WTC11 (cell line): ENCODE measurements around the gene NCBP2. TPM values are rescaled to one million over a fixed set of nuclear protein-coding genes. Genes with fewer than 3 reads are reported as not detected.

Source experiments
- ATAC-seq: fragments of 200-7000 bp; cut with Tn5 transposase; 2 replicates; pipeline ENCODE4 v1.10.0; 2021; ENCODE audit warnings: mild to moderate bottlenecking, moderate library complexity
- CTCF ChIA-PET: fragments of 300-600 bp; sonication (Branson Sonifier 250); formaldehyde crosslinking; loops from one replicate; lab custom pipeline; 2021; ENCODE audit warnings: antibody characterized with exemption; lab: Charles Lee
- POLR2A ChIA-PET: fragments of 350-600 bp; sonication (Branson Sonifier 250); formaldehyde crosslinking; loops from one replicate; lab custom pipeline; 2021; ENCODE audit warnings: antibody characterized with exemption; lab: Charles Lee
- DNase-seq: peaks from one replicate; pipeline ENCODE4 v3.0.0; 2021; ENCODE audit warnings: low spot score
- H3K27ac Mint-ChIP-seq: 2 replicates; pipeline ENCODE4 v1.8.0; 2021; ENCODE audit warnings: mixed read lengths
- H3K27me3 Mint-ChIP-seq: 2 replicates; pipeline ENCODE4 v1.8.0; 2021; ENCODE audit warnings: low read depth, mild to moderate bottlenecking, moderate library complexity, mixed read lengths
- H3K36me3 Mint-ChIP-seq: 2 replicates; pipeline ENCODE4 v1.8.0; 2021; ENCODE audit warnings: mixed read lengths
- H3K4me1 Mint-ChIP-seq: 2 replicates; pipeline ENCODE4 v1.8.0; 2022; ENCODE audit warnings: mixed read lengths
- H3K4me3 Mint-ChIP-seq: 2 replicates; pipeline ENCODE4 v1.8.0; 2021; ENCODE audit warnings: mild to moderate bottlenecking, moderate library complexity, mixed read lengths
- H3K9me3 Mint-ChIP-seq: 2 replicates; pipeline ENCODE4 v1.8.0; 2021; ENCODE audit warnings: mixed read lengths
- ATF6 ChIP-seq: sonication (generic); formaldehyde crosslinking; IDR thresholded peaks from 2 replicates; pipeline ENCODE4 v1.8.1; 2023; ENCODE audit warnings: mild to moderate bottlenecking, missing genetic modification reagents
- CBFB ChIP-seq: sonication (generic); formaldehyde crosslinking; IDR thresholded peaks from 2 replicates; pipeline ENCODE4 v1.8.1; 2022; ENCODE audit warnings: mild to moderate bottlenecking, low read depth, missing genetic modification reagents
- CREB1 ChIP-seq: sonication (generic); formaldehyde crosslinking; IDR thresholded peaks from 2 replicates; pipeline ENCODE4 v1.8.0; 2023; ENCODE audit warnings: mild to moderate bottlenecking, missing genetic modification reagents
- CREM ChIP-seq: sonication (generic); formaldehyde crosslinking; IDR thresholded peaks from 2 replicates; pipeline ENCODE4 v1.8.1; 2022; ENCODE audit warnings: mild to moderate bottlenecking, missing genetic modification reagents, moderate library complexity
- FOXK1 ChIP-seq: sonication (generic); formaldehyde crosslinking; IDR thresholded peaks from 2 replicates; pipeline ENCODE4 v1.8.0; 2022; ENCODE audit warnings: mild to moderate bottlenecking, moderate library complexity, missing genetic modification reagents
- GTF2I ChIP-seq: fragments of 250-450 bp; sonication (Bioruptor Pico); conservative IDR thresholded peaks from 2 replicates; pipeline ENCODE4 v1.4.0; 2021; ENCODE audit warnings: mild to moderate bottlenecking
- KAT7 ChIP-seq: sonication (generic); formaldehyde crosslinking; IDR thresholded peaks from 2 replicates; pipeline ENCODE4 v1.8.1; 2023; ENCODE audit warnings: missing genetic modification reagents, mild to moderate bottlenecking, borderline replicate concordance
- NR2C2 ChIP-seq: sonication (generic); formaldehyde crosslinking; IDR thresholded peaks from 2 replicates; pipeline ENCODE4 v1.8.0; 2022; ENCODE audit warnings: mild to moderate bottlenecking, missing genetic modification reagents
- PRRX2 ChIP-seq: fragments of 250-450 bp; sonication (Bioruptor Pico); IDR thresholded peaks from 2 replicates; pipeline ENCODE4 v1.8.0; 2021; ENCODE audit warnings: mild to moderate bottlenecking
- SOX15 ChIP-seq: fragments of 250-450 bp; sonication (Bioruptor Pico); IDR thresholded peaks from 2 replicates; pipeline ENCODE4 v1.9.0; 2021; ENCODE audit warnings: mild to moderate bottlenecking
- TEAD1 ChIP-seq: sonication (generic); formaldehyde crosslinking; IDR thresholded peaks from 2 replicates; pipeline ENCODE4 v1.8.0; 2022; ENCODE audit warnings: mild to moderate bottlenecking, missing genetic modification reagents
- TP53 ChIP-seq: sonication (generic); formaldehyde crosslinking; IDR thresholded peaks from 2 replicates; pipeline ENCODE4 v1.8.1; 2023; ENCODE audit warnings: mild to moderate bottlenecking, missing genetic modification reagents
- ZNF219 ChIP-seq: sonication (generic); formaldehyde crosslinking; IDR thresholded peaks from 2 replicates; pipeline ENCODE4 v1.8.0; 2023; ENCODE audit warnings: missing genetic modification reagents, mild to moderate bottlenecking, borderline replicate concordance
- ZNF281 ChIP-seq: sonication (generic); formaldehyde crosslinking; IDR thresholded peaks from 2 replicates; pipeline ENCODE4 v1.8.0; 2023; ENCODE audit warnings: mild to moderate bottlenecking, missing genetic modification reagents
- total RNA-seq: library from RNA; stranded (reverse); gene quantifications from 3 replicates; pipeline ENCODE4 v1.2.3, GENCODE V29; 2021
- TF ChIP-seq, protein P1 (sequence below): fragments of 250-450 bp; sonication (Bioruptor Pico); IDR thresholded peaks from 2 replicates; pipeline ENCODE4 v1.8.0; 2021; ENCODE audit warnings: mild to moderate bottlenecking
- TF ChIP-seq, protein P2 (sequence below): sonication (generic); formaldehyde crosslinking; IDR thresholded peaks from 2 replicates; pipeline ENCODE4 v1.8.0; 2022; ENCODE audit warnings: mild to moderate bottlenecking, missing genetic modification reagents
- TF ChIP-seq, protein P3 (sequence below): fragments of 200-600 bp; IDR thresholded peaks from 2 replicates; pipeline ENCODE4 v1.8.0; 2022; ENCODE audit warnings: antibody characterized with exemption
- TF ChIP-seq, protein P4 (sequence below): sonication (generic); formaldehyde crosslinking; IDR thresholded peaks from 2 replicates; pipeline ENCODE4 v1.8.1; 2023; ENCODE audit warnings: mild to moderate bottlenecking, missing genetic modification reagents, moderate library complexity
- TF ChIP-seq, protein P5 (sequence below): sonication (generic); formaldehyde crosslinking; IDR thresholded peaks from 2 replicates; pipeline ENCODE4 v1.8.1; 2022; ENCODE audit warnings: mild to moderate bottlenecking, moderate library complexity, missing genetic modification reagents
- TF ChIP-seq, protein P6 (sequence below): fragments of 250-450 bp; sonication (Bioruptor Pico); conservative IDR thresholded peaks from 2 replicates; pipeline ENCODE4 v1.9.0; 2021; ENCODE audit warnings: mild to moderate bottlenecking
- TF ChIP-seq, protein P7 (sequence below): fragments of 250-450 bp; sonication (Bioruptor Pico); IDR thresholded peaks from 2 replicates; pipeline ENCODE4 v2.1.2; 2022; ENCODE audit warnings: mild to moderate bottlenecking, moderate library complexity
- TF ChIP-seq, protein P8 (sequence below): fragments of 250-450 bp; sonication (Bioruptor Pico); IDR thresholded peaks from 2 replicates; pipeline ENCODE4 v1.9.0; 2021; ENCODE audit warnings: mild to moderate bottlenecking

Gene NCBP2
- total RNA-seq, 1 experiment from 2014 or later, result 96.9 TPM

DNA sequence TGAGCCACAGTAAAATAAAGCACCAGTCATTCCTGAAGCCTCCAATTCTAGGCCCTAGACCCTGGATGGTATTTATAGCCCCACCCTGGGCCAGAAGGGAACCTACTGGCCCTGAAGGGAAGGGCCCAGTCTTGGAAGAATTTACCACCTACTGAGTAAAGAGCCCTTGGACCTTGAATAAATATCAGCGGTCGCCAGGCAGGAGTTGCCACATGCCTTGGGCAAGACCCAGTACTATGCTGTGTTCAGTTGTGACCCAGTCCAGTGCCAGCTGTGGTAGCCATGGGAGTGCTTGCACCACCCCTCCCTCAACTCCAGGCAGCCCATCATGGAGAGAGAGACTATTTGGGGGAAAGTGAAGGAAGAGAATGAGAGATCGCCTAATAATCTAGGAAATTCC is 27.0 kb downstream of the NCBP2 start:
- CTCF ChIA-PET, result interaction anchor here (0.9 kb wide), 1 partner anchor 47 kb away, joined by 3 read pairs; the partner anchor contains the start of gene SENP5

DNA sequence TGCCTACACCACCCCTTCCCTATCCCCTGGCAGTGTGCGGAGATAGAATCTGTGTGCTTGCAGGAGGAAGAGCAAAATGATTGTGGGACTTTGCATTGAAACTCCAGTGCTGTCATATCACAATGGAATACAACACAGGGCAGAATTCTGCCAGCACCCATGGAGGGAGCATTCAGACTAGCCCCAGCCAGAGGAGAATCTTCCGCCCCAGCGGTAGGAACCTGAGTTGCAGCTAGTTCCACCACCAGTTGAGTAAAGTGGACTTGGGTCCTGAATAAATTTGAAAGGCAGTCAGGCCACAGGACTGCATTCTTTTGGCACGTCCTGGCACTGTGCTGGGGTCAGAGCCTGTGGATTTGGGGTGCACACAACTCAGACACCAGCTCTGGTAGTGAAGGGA is 27.5 kb downstream of the NCBP2 start:
- DNase-seq (peak; percentile 28), ATAC-seq (peak; percentile 88)
- H3K4me3 Mint-ChIP-seq, result no peak overlapping the region
- ChIA-PET CTCF (interaction anchor here (0.9 kb wide), 1 partner anchor 46 kb away, joined by 3 read pairs; the partner anchor contains the start of gene SENP5), POLR2A (no interaction called here)
- H3K9me3 Mint-ChIP-seq, result peaks cover 9% of the 10 kb centered on the region
- H3K27me3 Mint-ChIP-seq, result no peaks in the 10 kb centered on the region
- peaks cover 24% of the 10 kb centered on the region for H3K36me3 Mint-ChIP-seq
- no peak overlapping the region for H3K27ac Mint-ChIP-seq
- H3K4me1 Mint-ChIP-seq, result no peaks in the 10 kb centered on the region
- TF ChIP-seq, protein P1, sequence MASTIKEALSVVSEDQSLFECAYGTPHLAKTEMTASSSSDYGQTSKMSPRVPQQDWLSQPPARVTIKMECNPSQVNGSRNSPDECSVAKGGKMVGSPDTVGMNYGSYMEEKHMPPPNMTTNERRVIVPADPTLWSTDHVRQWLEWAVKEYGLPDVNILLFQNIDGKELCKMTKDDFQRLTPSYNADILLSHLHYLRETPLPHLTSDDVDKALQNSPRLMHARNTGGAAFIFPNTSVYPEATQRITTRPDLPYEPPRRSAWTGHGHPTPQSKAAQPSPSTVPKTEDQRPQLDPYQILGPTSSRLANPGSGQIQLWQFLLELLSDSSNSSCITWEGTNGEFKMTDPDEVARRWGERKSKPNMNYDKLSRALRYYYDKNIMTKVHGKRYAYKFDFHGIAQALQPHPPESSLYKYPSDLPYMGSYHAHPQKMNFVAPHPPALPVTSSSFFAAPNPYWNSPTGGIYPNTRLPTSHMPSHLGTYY (CRISPR knock-in tag), result no peak
- TF ChIP-seq, protein P2, sequence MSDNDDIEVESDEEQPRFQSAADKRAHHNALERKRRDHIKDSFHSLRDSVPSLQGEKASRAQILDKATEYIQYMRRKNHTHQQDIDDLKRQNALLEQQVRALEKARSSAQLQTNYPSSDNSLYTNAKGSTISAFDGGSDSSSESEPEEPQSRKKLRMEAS (CRISPR knock-in tag), result no peak
- TF ChIP-seq, protein P3, sequence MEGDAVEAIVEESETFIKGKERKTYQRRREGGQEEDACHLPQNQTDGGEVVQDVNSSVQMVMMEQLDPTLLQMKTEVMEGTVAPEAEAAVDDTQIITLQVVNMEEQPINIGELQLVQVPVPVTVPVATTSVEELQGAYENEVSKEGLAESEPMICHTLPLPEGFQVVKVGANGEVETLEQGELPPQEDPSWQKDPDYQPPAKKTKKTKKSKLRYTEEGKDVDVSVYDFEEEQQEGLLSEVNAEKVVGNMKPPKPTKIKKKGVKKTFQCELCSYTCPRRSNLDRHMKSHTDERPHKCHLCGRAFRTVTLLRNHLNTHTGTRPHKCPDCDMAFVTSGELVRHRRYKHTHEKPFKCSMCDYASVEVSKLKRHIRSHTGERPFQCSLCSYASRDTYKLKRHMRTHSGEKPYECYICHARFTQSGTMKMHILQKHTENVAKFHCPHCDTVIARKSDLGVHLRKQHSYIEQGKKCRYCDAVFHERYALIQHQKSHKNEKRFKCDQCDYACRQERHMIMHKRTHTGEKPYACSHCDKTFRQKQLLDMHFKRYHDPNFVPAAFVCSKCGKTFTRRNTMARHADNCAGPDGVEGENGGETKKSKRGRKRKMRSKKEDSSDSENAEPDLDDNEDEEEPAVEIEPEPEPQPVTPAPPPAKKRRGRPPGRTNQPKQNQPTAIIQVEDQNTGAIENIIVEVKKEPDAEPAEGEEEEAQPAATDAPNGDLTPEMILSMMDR, result no peak
- TF ChIP-seq FOXK1 (CRISPR knock-in tag) (no peak), GTF2I (CRISPR knock-in tag) (no peak), KAT7 (no peak), ATF6 (CRISPR knock-in tag) (no peak), ZNF281 (no peak), ZNF219 (CRISPR knock-in tag) (no peak), NR2C2 (CRISPR knock-in tag) (no peak), CREB1 (CRISPR knock-in tag) (no peak), CREM (CRISPR knock-in tag) (no peak)
- TF ChIP-seq, protein P4, sequence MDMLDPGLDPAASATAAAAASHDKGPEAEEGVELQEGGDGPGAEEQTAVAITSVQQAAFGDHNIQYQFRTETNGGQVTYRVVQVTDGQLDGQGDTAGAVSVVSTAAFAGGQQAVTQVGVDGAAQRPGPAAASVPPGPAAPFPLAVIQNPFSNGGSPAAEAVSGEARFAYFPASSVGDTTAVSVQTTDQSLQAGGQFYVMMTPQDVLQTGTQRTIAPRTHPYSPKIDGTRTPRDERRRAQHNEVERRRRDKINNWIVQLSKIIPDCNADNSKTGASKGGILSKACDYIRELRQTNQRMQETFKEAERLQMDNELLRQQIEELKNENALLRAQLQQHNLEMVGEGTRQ, result no peak
- TF ChIP-seq, protein P5, sequence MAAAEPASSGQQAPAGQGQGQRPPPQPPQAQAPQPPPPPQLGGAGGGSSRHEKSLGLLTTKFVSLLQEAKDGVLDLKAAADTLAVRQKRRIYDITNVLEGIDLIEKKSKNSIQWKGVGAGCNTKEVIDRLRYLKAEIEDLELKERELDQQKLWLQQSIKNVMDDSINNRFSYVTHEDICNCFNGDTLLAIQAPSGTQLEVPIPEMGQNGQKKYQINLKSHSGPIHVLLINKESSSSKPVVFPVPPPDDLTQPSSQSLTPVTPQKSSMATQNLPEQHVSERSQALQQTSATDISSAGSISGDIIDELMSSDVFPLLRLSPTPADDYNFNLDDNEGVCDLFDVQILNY (CRISPR knock-in tag), result no peak
- TF ChIP-seq, protein P6, sequence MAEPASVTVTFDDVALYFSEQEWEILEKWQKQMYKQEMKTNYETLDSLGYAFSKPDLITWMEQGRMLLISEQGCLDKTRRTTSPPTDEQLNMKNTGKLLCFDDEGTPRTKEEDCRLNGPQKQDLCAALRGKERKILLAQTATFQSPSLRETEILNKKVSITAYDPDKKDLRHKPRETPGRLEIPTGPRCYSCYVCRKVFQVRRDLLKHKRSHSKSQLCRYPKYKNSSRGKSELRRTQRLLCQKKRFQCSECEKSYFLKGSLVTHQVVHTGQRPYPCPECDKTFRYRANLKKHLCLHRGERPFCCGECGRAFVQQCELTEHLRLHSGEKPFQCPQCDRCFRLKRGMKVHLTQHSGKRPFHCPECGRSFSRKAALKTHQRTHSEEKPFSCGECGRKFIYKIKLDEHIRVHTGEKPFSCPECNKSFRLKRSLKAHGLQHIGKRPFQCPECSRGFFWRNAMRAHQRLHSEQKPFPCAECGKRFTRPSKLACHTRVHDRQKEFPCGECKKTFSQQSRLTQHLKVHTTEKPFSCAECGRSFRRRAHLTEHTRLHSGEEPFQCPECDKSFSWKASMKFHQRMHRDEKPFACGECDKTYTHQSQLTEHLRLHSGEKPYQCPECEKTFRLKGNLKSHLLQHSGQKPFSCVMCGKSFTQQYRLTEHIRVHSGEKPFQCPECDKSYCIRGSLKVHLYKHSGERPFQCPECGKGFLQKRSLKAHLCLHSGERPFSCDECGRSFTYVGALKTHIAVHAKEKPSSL (CRISPR knock-in tag), result no peak
- TF ChIP-seq, protein P7, sequence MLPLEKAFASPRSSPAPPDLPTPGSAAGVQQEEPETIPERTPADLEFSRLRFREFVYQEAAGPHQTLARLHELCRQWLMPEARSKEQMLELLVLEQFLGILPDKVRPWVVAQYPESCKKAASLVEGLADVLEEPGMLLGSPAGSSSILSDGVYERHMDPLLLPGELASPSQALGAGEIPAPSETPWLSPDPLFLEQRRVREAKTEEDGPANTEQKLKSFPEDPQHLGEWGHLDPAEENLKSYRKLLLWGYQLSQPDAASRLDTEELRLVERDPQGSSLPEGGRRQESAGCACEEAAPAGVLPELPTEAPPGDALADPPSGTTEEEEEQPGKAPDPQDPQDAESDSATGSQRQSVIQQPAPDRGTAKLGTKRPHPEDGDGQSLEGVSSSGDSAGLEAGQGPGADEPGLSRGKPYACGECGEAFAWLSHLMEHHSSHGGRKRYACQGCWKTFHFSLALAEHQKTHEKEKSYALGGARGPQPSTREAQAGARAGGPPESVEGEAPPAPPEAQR (CRISPR knock-in tag), result no peak

More for the DNA sequence above, 27.0 kb downstream of the NCBP2 start:
- POLR2A ChIA-PET, result no interaction called here
- H3K4me3 Mint-ChIP-seq, result no peak overlapping the region
- H3K9me3 Mint-ChIP-seq, result peaks cover 9% of the 10 kb centered on the region
- TF ChIP-seq TP53 (CRISPR knock-in tag) (no peak), TEAD1 (CRISPR knock-in tag) (no peak), SOX15 (CRISPR knock-in tag) (no peak), PRRX2 (CRISPR knock-in tag) (no peak), CBFB (CRISPR knock-in tag) (no peak)
- TF ChIP-seq, protein P8, sequence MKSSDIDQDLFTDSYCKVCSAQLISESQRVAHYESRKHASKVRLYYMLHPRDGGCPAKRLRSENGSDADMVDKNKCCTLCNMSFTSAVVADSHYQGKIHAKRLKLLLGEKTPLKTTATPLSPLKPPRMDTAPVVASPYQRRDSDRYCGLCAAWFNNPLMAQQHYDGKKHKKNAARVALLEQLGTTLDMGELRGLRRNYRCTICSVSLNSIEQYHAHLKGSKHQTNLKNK (CRISPR knock-in tag), result no peak
- DNase-seq (no peak), ATAC-seq (no peak)
- no peaks in the 10 kb centered on the region for H3K4me1 Mint-ChIP-seq
- no peaks in the 10 kb centered on the region for H3K27me3 Mint-ChIP-seq
- H3K36me3 Mint-ChIP-seq, result peaks cover 24% of the 10 kb centered on the region
- no peak overlapping the region for H3K27ac Mint-ChIP-seq
